GM12878 (cell line): ENCODE data around the gene ZBTB42. TPM values are rescaled to one million over a fixed set of nuclear protein-coding genes. Genes with fewer than 3 reads are reported as not detected.
A peak's percentile ranks its signal among the peaks of the same experiment; 100 is the strongest.

Source experiments
- ATAC-seq: fragments of 200-7000 bp; cut with Tn5 transposase; 3 replicates; pipeline ENCODE4 v1.9.1; 2020; ENCODE audit warnings: mild to moderate bottlenecking, moderate library complexity
- BruUV-seq: library from RNA; stranded (reverse); fragments of 400-500 nt; replicated peaks from 2 replicates; lab custom pipeline; 2021; lab: Mats Ljungman, UMichigan
- CTCF ChIA-PET: fragments of 300-600 bp; sonication (Branson Sonifier 250); formaldehyde crosslinking; extraction: SDS; loops from one replicate; lab custom pipeline; 2021; ENCODE audit warnings: inconsistent platforms; lab: Yijun Ruan, JAX
- POLR2A ChIA-PET: fragments of 350-600 bp; formaldehyde crosslinking; extraction: SDS; loops from one replicate; lab custom pipeline; 2021; ENCODE audit warnings: inconsistent platforms; lab: Charles Lee
- RAD21 ChIA-PET: fragments of 300-600 bp; sonication (Branson Sonifier 250); formaldehyde crosslinking; loops from one replicate; lab custom pipeline; 2023; ENCODE audit warnings: antibody characterized with exemption; ENCODE audit not compliant: unreplicated experiment; lab: Charles Lee
- SMC1A ChIA-PET: fragments of 300-600 bp; sonication (Branson Sonifier 250); formaldehyde crosslinking; loops from one replicate; lab custom pipeline; 2023; ENCODE audit not compliant: unreplicated experiment, uncharacterized antibody; lab: Charles Lee
- DNase-seq: peaks from one replicate; pipeline ENCODE4 v3.0.0-alpha.2; 2011; ENCODE audit warnings: low read depth, low spot score
- FAIRE-seq: peaks from 3 replicates; lab custom pipeline; 2011; peaks lifted over from hg19 to GRCh38; lab: Jason Lieb, UNC
- H2AFZ ChIP-seq: 2 replicates; pipeline ENCODE4 v1.6.0; 2011; ENCODE audit warnings: low read depth, low read length, control low read depth; ENCODE audit not compliant: control insufficient read depth
- H3K27ac ChIP-seq: 2 replicates; pipeline ENCODE4 v1.5.1; 2011; ENCODE audit warnings: control low read depth; ENCODE audit not compliant: control insufficient read depth, insufficient read depth
- H3K27me3 ChIP-seq, 2 experiments: replicated peaks in 1 of 2; 2 replicates each; pipeline versions ENCODE4 v1.6.0 to v1.6.1; 2011; ENCODE audit warnings: low read length in 1 of 2; ENCODE audit not compliant: control insufficient read depth in 2 of 2, insufficient read depth in 2 of 2
- H3K36me3 ChIP-seq, 2 experiments: 2 replicates each; pipeline ENCODE4 v1.5.1; 2011; ENCODE audit warnings: low read length in 1 of 2; ENCODE audit not compliant: control insufficient read depth in 2 of 2, insufficient read depth in 2 of 2
- H3K4me1 ChIP-seq: 2 replicates; pipeline ENCODE4 v1.6.1; 2011; ENCODE audit warnings: mild to moderate bottlenecking, low read length, moderate library complexity, mixed read lengths; ENCODE audit not compliant: control insufficient read depth, insufficient read depth
- H3K4me2 ChIP-seq: 2 replicates; pipeline ENCODE4 v1.6.0; 2011; ENCODE audit warnings: control low read depth; ENCODE audit not compliant: control insufficient read depth, insufficient read depth
- H3K4me3 ChIP-seq: fragments of 200-600 bp; sonication (generic); 2 replicates; pipeline ENCODE4 v1.5.1; 2016
- H3K79me2 ChIP-seq: 2 replicates; pipeline ENCODE4 v1.6.0; 2011; ENCODE audit warnings: low read length; ENCODE audit not compliant: control insufficient read depth, insufficient read depth
- H3K9ac ChIP-seq: 2 replicates; pipeline ENCODE4 v1.8.0; 2011; ENCODE audit warnings: low read length, control low read depth, mixed read lengths; ENCODE audit not compliant: control insufficient read depth, insufficient read depth
- H3K9me3 ChIP-seq: replicated peaks from 3 replicates; pipeline ENCODE4 v1.5.1; 2011; ENCODE audit warnings: mild to moderate bottlenecking, low read length; ENCODE audit not compliant: control insufficient read depth, insufficient read depth
- H4K20me1 ChIP-seq: 2 replicates; pipeline ENCODE4 v1.6.0; 2011; ENCODE audit not compliant: control insufficient read depth, insufficient read depth
- BHLHE40 ChIP-seq, 2 experiments: fragments of 450-650 bp in 1 of 2; IDR thresholded peaks; 2 replicates each; pipeline ENCODE4 v1.6.1; 2011 to 2017; ENCODE audit warnings: low read depth in 2 of 2, borderline replicate concordance in 1 of 2, improper control_type of control experiment in 1 of 2, low read length in 1 of 2, mild to moderate bottlenecking in 1 of 2
- E4F1 ChIP-seq: fragments of 450-650 bp; IDR thresholded peaks from 2 replicates; pipeline ENCODE4 v1.6.1; 2018; ENCODE audit warnings: borderline replicate concordance, mild to moderate bottlenecking; ENCODE audit not compliant: partially characterized antibody
- HDGF ChIP-seq: fragments of 450-650 bp; IDR thresholded peaks from 2 replicates; pipeline ENCODE4 v1.6.1; 2016; ENCODE audit warnings: antibody characterized with exemption
- IKZF1 ChIP-seq: fragments of 450-650 bp; conservative IDR thresholded peaks from 2 replicates; pipeline ENCODE4 v1.6.1; 2017; ENCODE audit warnings: antibody characterized with exemption, mild to moderate bottlenecking
- MEF2B ChIP-seq: fragments of 450-650 bp; IDR thresholded peaks from 2 replicates; pipeline ENCODE4 v1.6.1; 2018; ENCODE audit warnings: mild to moderate bottlenecking, moderate library complexity; ENCODE audit not compliant: partially characterized antibody, poor library complexity, severe bottlenecking
- POU2F2 ChIP-seq: IDR thresholded peaks from 3 replicates; pipeline ENCODE4 v1.6.1; 2011; ENCODE audit warnings: low read depth, mild to moderate bottlenecking, low read length, borderline replicate concordance
- SMC3 ChIP-seq: IDR thresholded peaks from 2 replicates; pipeline ENCODE4 v1.6.1; 2011; ENCODE audit warnings: low read length, improper control_type of control experiment, borderline replicate concordance
- SREBF1 ChIP-seq: IDR thresholded peaks from 2 replicates; pipeline ENCODE4 v1.6.1; 2012; ENCODE audit warnings: mild to moderate bottlenecking, low read length
- TCF3 ChIP-seq: IDR thresholded peaks from 2 replicates; pipeline ENCODE4 v1.6.1; 2012; ENCODE audit warnings: low read depth, mild to moderate bottlenecking, low read length, borderline replicate concordance; ENCODE audit not compliant: insufficient read depth
- YY1 ChIP-seq: IDR thresholded peaks from 2 replicates; pipeline ENCODE4 v1.6.1; 2011; ENCODE audit warnings: low read depth, mild to moderate bottlenecking, low read length
- WGBS: methylation state at CpG from one replicate; pipeline ENCODE4 v1.1.6; 2016; ENCODE audit warnings: low lambda C conversion rate; ENCODE audit not compliant: insufficient replicate concordance, insufficient coverage; ENCODE audit errors: missing lambda C conversion rate; 5-methylcytosine and 5-hydroxymethylcytosine counted together
- in situ Hi-C: fragments of 300-500 bp; cut with MboI; formaldehyde crosslinking; loops from 9 replicates; pipeline ENCODE4 v1.14.3; 2018; ENCODE audit warnings: mixed read lengths
- intact Hi-C: fragments of 100-400 bp; cut with micrococcal nuclease; formaldehyde crosslinking; loops from one replicate; pipeline ENCODE4 v1.14.2; 2022; ENCODE audit not compliant: unreplicated experiment
- polyA plus RNA-seq, 11 experiments: library from polyadenylated mRNA; depleted of rRNA in 4 of 11; unstranded in 6 of 11; stranded (reverse) in 5 of 11; fragments of >200 nt; fragmentation: Nextera tagmentation in 4 of 11; fragmentation: Illumina TruSeq in 1 of 11; extraction: Ambion mirVana in 4 of 11; extraction: Trizol in 1 of 11; gene quantifications; 1 replicate in 1 of 11; 2 replicates in 10 of 11; pipeline versions ENCODE4 v1.2.1 to v1.2.3, GENCODE V29; 2011 to 2016; ENCODE audit warnings: inconsistent platforms in 2 of 11, missing spikeins in 2 of 11, low read depth in 1 of 11
- total RNA-seq, 4 experiments: library from RNA; depleted of rRNA in 3 of 4; stranded (reverse); fragments of >200 nt in 3 of 4; fragmentation: Illumina TruSeq in 1 of 4; extraction: Trizol in 1 of 4; gene quantifications; 2 replicates each; pipeline versions ENCODE4 v1.2.1 to v1.2.3, GENCODE V29; 2013 to 2021
- TF ChIP-seq, protein P1 (sequence below), 3 experiments: IDR thresholded peaks in 2 of 3; conservative IDR thresholded peaks in 1 of 3; 2 replicates each; pipeline ENCODE4 v1.5.1; 2011; ENCODE audit warnings: low read depth in 3 of 3, low read length in 3 of 3, mild to moderate bottlenecking in 3 of 3, control low read depth in 2 of 3, moderate library complexity in 2 of 3, inconsistent platforms in 1 of 3, mixed read lengths in 1 of 3; ENCODE audit not compliant: control insufficient read depth in 2 of 3, insufficient read depth in 1 of 3; ENCODE audit errors: extremely low read depth in 1 of 3
- TF ChIP-seq, protein P2 (sequence below): fragments of 450-650 bp; IDR thresholded peaks from 2 replicates; pipeline ENCODE4 v1.6.1; 2016; ENCODE audit warnings: mild to moderate bottlenecking

ZBTB42 gene
- total and polyA plus RNA-seq, 10 of the 15 experiments (the other 5 are each of a cell fraction or from before 2014, with no cell fraction given): 0.05 to 1.2 (median 0.37) TPM; not detected in 2

DNA sequence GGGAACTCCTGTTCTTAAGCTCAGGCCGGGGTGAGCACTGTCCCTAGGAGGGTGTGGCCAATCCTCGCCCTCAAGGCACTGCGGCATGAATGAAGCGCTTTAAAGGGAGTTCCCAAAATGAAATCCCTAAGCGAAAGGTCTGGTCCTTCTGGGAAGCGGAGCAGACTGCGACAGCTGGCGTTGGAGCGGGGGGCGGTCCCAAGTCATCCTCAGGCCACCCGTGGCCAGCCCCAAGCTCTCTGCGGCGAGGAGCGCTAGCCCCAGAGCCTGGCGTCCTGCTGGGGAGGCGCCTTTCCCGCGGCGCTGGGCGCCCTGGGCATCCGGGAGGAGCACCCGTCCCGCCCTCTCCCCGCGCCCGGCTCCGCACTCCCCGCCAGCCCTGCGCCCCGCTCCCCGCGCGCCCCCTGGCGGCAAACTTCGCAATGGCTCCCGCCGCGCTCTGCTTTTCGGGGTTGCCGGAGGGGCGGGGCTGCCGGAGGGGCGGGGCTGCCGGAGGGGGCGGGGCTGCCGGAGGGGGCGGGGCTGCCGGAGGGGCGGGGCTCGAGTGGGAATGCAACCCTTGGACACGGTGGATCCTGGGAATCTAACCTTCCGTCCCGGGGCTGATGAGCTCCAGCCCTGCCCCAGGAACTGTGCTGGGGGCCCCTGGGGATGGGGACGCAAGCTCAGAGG is 25.4 kb downstream of the ZBTB42 start (continued):
- TF ChIP-seq, protein P1, sequence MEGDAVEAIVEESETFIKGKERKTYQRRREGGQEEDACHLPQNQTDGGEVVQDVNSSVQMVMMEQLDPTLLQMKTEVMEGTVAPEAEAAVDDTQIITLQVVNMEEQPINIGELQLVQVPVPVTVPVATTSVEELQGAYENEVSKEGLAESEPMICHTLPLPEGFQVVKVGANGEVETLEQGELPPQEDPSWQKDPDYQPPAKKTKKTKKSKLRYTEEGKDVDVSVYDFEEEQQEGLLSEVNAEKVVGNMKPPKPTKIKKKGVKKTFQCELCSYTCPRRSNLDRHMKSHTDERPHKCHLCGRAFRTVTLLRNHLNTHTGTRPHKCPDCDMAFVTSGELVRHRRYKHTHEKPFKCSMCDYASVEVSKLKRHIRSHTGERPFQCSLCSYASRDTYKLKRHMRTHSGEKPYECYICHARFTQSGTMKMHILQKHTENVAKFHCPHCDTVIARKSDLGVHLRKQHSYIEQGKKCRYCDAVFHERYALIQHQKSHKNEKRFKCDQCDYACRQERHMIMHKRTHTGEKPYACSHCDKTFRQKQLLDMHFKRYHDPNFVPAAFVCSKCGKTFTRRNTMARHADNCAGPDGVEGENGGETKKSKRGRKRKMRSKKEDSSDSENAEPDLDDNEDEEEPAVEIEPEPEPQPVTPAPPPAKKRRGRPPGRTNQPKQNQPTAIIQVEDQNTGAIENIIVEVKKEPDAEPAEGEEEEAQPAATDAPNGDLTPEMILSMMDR (IDR thresholded peaks at IDR 0.05 in 2 of 3, conservative IDR thresholded peaks at IDR 0.05 in 1 of 3; ENCODE audit: control insufficient read depth in 2 of 3, extremely low read depth in 1 of 3, insufficient read depth in 1 of 3, low read depth in 3 of 3, low read length in 3 of 3): peak; percentile 43 to 73 (median 60); a peak in 5 of 6 replicates
- peak in 1 of 2 experiments; percentile 13; a peak in 1 of 4 replicates for TF ChIP-seq BHLHE40 (IDR thresholded peaks at IDR 0.05; ENCODE audit: borderline replicate concordance in 1 of 2, low read depth in 2 of 2, low read length in 1 of 2)
- TF ChIP-seq SMC3: peak; percentile 56; the same call in 1 of the 2 replicates
- TF ChIP-seq IKZF1: peak; percentile 52
- peak; percentile 80 for TF ChIP-seq YY1
- no peak for TF ChIP-seq TCF3
- TF ChIP-seq SREBF1: no peak

GRCh38 chr14:104826861-104827176 is 25.9 kb downstream of the ZBTB42 start:
- Histone ChIP-seq H3K4me2 (peak overlapping the region; percentile 9; the same call in 1 of the 2 replicates), H2AFZ (no peak overlapping the region)

More at GRCh38 chr14:104826861-104827176, 25.9 kb downstream of the ZBTB42 start:
- WGBS: 40% methylated on average over 15 of the region's 27 CpGs
- SMC1A ChIA-PET: interaction anchor here (2.0 kb wide), 1 partner anchor 62 kb away, joined by 4 read pairs; no protein-coding TSS in a partner anchor
- H3K4me1 ChIP-seq: peaks cover 5% of the 10 kb centered on the region; the same call in 1 of the 2 replicates
- no peak overlapping the region for H3K4me3 ChIP-seq
- no peak overlapping the region for H3K9ac ChIP-seq
- in situ Hi-C loops: no loop called here
- ATAC-seq: no peak
- no peak for FAIRE-seq
- BruUV-seq: no TSS peak
- H3K9me3 ChIP-seq: no peaks in the 10 kb centered on the region; the same call in 2 of the 3 replicates
- no peak overlapping the region for H3K27ac ChIP-seq
- H3K27me3 ChIP-seq: peaks cover 0 to 3% of the 10 kb centered on the region in 2 experiments; a peak in 1 of 4 replicates
- no peaks in the 10 kb centered on the region for H3K36me3 ChIP-seq
- TF ChIP-seq, protein P2, sequence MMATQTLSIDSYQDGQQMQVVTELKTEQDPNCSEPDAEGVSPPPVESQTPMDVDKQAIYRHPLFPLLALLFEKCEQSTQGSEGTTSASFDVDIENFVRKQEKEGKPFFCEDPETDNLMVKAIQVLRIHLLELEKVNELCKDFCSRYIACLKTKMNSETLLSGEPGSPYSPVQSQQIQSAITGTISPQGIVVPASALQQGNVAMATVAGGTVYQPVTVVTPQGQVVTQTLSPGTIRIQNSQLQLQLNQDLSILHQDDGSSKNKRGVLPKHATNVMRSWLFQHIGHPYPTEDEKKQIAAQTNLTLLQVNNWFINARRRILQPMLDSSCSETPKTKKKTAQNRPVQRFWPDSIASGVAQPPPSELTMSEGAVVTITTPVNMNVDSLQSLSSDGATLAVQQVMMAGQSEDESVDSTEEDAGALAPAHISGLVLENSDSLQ: no peak
- TF ChIP-seq MEF2B (no peak), HDGF (no peak), POU2F2 (no peak), E4F1 (no peak)
- TF ChIP-seq, all 136 proteins: peak for 0
- ChIA-PET RAD21 (interaction anchor here (2.4 kb wide), 1 partner anchor 58 kb away, joined by 33 read pairs; no protein-coding TSS in a partner anchor), CTCF (interaction anchor here (0.6 to 2.6 kb wide), 5 partner anchors 47 to 76 kb away, joined by 3 to 48 read pairs (median 5); no protein-coding TSS in a partner anchor), POLR2A (no interaction called here)
- Histone ChIP-seq H3K79me2 (no peaks in the 10 kb centered on the region), H4K20me1 (no peaks in the 10 kb centered on the region)
- DNase-seq: no peak
- intact Hi-C loops: loop anchor here (1.0 kb wide), 1 partner anchor 59 kb away; no protein-coding TSS in a partner anchor
